H1 (cell line): ENCODE data around the gene VWA1. TPM values are rescaled to one million over a fixed set of nuclear protein-coding genes. Genes with fewer than 3 reads are reported as not detected.
A peak's percentile ranks its signal among the peaks of the same experiment; 100 is the strongest.
"Not testable (repeated sequence)": the region's sequence is repeated elsewhere in the genome, so short reads cannot be mapped to it uniquely, and the experiment has no call there.

Source experiments
- CTCF ChIA-PET: fragments of 300-600 bp; sonication (Branson Sonifier 250); formaldehyde crosslinking; loops from one replicate; lab custom pipeline; 2021; ENCODE audit not compliant: partially characterized antibody; lab: Charles Lee
- POLR2A ChIA-PET: fragments of 300-600 bp; sonication (Branson Sonifier 250); formaldehyde crosslinking; loops from one replicate; lab custom pipeline; 2021; ENCODE audit warnings: inconsistent platforms; ENCODE audit not compliant: partially characterized antibody; lab: Charles Lee
- DNase-seq, 2 experiments: peaks; one replicate each; pipeline versions ENCODE4 v3.0.0 to v3.0.0-alpha.2; 2010 to 2022; ENCODE audit warnings: low spot score in 2 of 2, low read depth in 1 of 2, mixed read lengths in 1 of 2
- FAIRE-seq: peaks from 2 replicates; lab custom pipeline; 2011; peaks lifted over from hg19 to GRCh38; lab: Jason Lieb, UNC
- H2AFZ ChIP-seq: 2 replicates; pipeline ENCODE4 v1.8.1; 2012; ENCODE audit warnings: low read length, inconsistent platforms
- H2AK5ac ChIP-seq: 2 replicates; pipeline ENCODE4 v1.6.1; 2013; ENCODE audit warnings: low read depth, low read length
- H2BK120ac ChIP-seq: replicated peaks from 2 replicates; pipeline ENCODE3; 2013; ENCODE audit warnings: low read depth, low read length, inconsistent platforms
- H2BK12ac ChIP-seq: 2 replicates; pipeline ENCODE4 v1.6.1; 2013; ENCODE audit warnings: low read depth, low read length
- H2BK15ac ChIP-seq: 2 replicates; pipeline ENCODE4 v1.6.1; 2013; ENCODE audit warnings: low read length
- H2BK20ac ChIP-seq: 2 replicates; pipeline ENCODE4 v1.6.1; 2013; ENCODE audit warnings: low read length
- H2BK5ac ChIP-seq: 2 replicates; pipeline ENCODE4 v1.6.1; 2013; ENCODE audit warnings: low read depth, low read length
- H3K14ac ChIP-seq: 2 replicates; pipeline ENCODE4 v1.6.1; 2013; ENCODE audit warnings: inconsistent platforms; ENCODE audit not compliant: insufficient read length
- H3K18ac ChIP-seq: 2 replicates; pipeline ENCODE4 v1.6.1; 2013; ENCODE audit warnings: low read length; ENCODE audit errors: extremely low read depth
- H3K23ac ChIP-seq: 2 replicates; pipeline ENCODE4 v1.6.1; 2013; ENCODE audit warnings: inconsistent platforms; ENCODE audit not compliant: insufficient read length
- H3K23me2 ChIP-seq: 2 replicates; pipeline ENCODE4 v1.6.1; 2013; ENCODE audit warnings: low read depth, low read length
- H3K27ac ChIP-seq: 2 replicates; pipeline ENCODE4 v1.6.1; 2011; ENCODE audit warnings: low read depth, low read length, inconsistent platforms
- H3K27me3 ChIP-seq, 4 experiments: replicated peaks in 1 of 4; 1 replicate in 1 of 4; 2 replicates in 3 of 4; pipeline versions ENCODE4 v1.6.1 to v1.8.1; 2011 to 2013; ENCODE audit warnings: low read length in 3 of 4, mild to moderate bottlenecking in 3 of 4, inconsistent platforms in 2 of 4, mixed read lengths in 2 of 4, moderate library complexity in 1 of 4; ENCODE audit not compliant: control insufficient read depth in 3 of 4, insufficient read depth in 3 of 4; ENCODE audit errors: extremely low read depth in 1 of 4
- H3K36me3 ChIP-seq, 4 experiments: 2 replicates each; pipeline versions ENCODE4 v1.6.1 to v1.8.1; 2011 to 2013; ENCODE audit warnings: mild to moderate bottlenecking in 4 of 4, low read length in 3 of 4, moderate library complexity in 2 of 4, control low read depth in 1 of 4, inconsistent platforms in 1 of 4; ENCODE audit not compliant: insufficient read depth in 4 of 4, control insufficient read depth in 2 of 4
- H3K4ac ChIP-seq: replicated peaks from 2 replicates; pipeline ENCODE3; 2013; ENCODE audit warnings: low read length, low read depth, mixed read lengths, inconsistent platforms; ENCODE audit not compliant: insufficient read length
- H3K4me1 ChIP-seq, 4 experiments: replicated peaks in 1 of 4; 1 replicate in 1 of 4; 2 replicates in 3 of 4; pipeline versions ENCODE4 v1.6.1 to v1.8.1; 2011 to 2013; ENCODE audit warnings: low read length in 3 of 4, inconsistent platforms in 2 of 4, mixed read lengths in 1 of 4; ENCODE audit not compliant: insufficient read depth in 4 of 4, control insufficient read depth in 3 of 4
- H3K4me2 ChIP-seq, 2 experiments: 2 replicates each; pipeline versions ENCODE4 v1.6.1 to v1.8.1; 2011 to 2013; ENCODE audit warnings: low read depth in 2 of 2, low read length in 2 of 2, control low read depth in 1 of 2, inconsistent platforms in 1 of 2, mild to moderate bottlenecking in 1 of 2; ENCODE audit not compliant: insufficient read depth in 1 of 2
- H3K4me3 ChIP-seq, 4 experiments: fragments of 200-600, 300-600 bp in 1 of 4; sonication (generic), shearing (Covaris generic), sonication (Bioruptor Twin) in 1 of 4; 2 replicates each; pipeline versions ENCODE4 v1.5.1 to v1.8.1; 2011 to 2016; ENCODE audit warnings: low read length in 4 of 4, low read depth in 3 of 4, control low read depth in 2 of 4, inconsistent platforms in 2 of 4, mild to moderate bottlenecking in 2 of 4, mixed read lengths in 1 of 4, moderate library complexity in 1 of 4; ENCODE audit not compliant: insufficient read depth in 2 of 4; ENCODE audit errors: extremely low read depth in 1 of 4
- H3K56ac ChIP-seq: replicated peaks from 2 replicates; pipeline ENCODE3; 2013; ENCODE audit warnings: low read depth, mild to moderate bottlenecking, mixed read lengths, low read length, inconsistent platforms; ENCODE audit not compliant: insufficient read length
- H3K79me1 ChIP-seq: 2 replicates; pipeline ENCODE4 v1.6.1; 2013; ENCODE audit warnings: low read depth, low read length, control low read depth
- H3K79me2 ChIP-seq, 2 experiments: 2 replicates each; pipeline versions ENCODE4 v1.6.1 to v1.8.1; 2012 to 2013; ENCODE audit warnings: low read length in 2 of 2, mild to moderate bottlenecking in 2 of 2, inconsistent platforms in 1 of 2; ENCODE audit not compliant: insufficient read depth in 2 of 2, control insufficient read depth in 1 of 2
- H3K9ac ChIP-seq, 4 experiments: replicated peaks in 1 of 4; 1 replicate in 1 of 4; 2 replicates in 3 of 4; pipeline versions ENCODE4 v1.6.1 to v1.8.1; 2011 to 2013; ENCODE audit warnings: low read depth in 3 of 4, low read length in 3 of 4, control low read depth in 2 of 4, mild to moderate bottlenecking in 2 of 4, moderate library complexity in 2 of 4, inconsistent platforms in 1 of 4; ENCODE audit errors: extremely low read depth in 1 of 4
- H3K9me3 ChIP-seq, 2 experiments: 2 replicates each; pipeline versions ENCODE4 v1.6.1 to v1.8.1; 2012 to 2013; ENCODE audit warnings: mild to moderate bottlenecking in 2 of 2, moderate library complexity in 2 of 2, control low read depth in 1 of 2, inconsistent platforms in 1 of 2, low read depth in 1 of 2, low read length in 1 of 2, mixed read lengths in 1 of 2; ENCODE audit not compliant: insufficient read depth in 2 of 2
- H4K20me1 ChIP-seq, 2 experiments: replicated peaks in 1 of 2; 2 replicates each; pipeline versions ENCODE3 to v1.8.1; 2011 to 2013; ENCODE audit warnings: inconsistent platforms in 2 of 2, low read length in 2 of 2, mild to moderate bottlenecking in 1 of 2; ENCODE audit not compliant: insufficient read depth in 2 of 2, control insufficient read depth in 1 of 2
- H4K5ac ChIP-seq: 2 replicates; pipeline ENCODE4 v1.6.1; 2013; ENCODE audit warnings: low read length, low read depth, mixed read lengths, inconsistent platforms; ENCODE audit not compliant: insufficient read length
- H4K8ac ChIP-seq: 2 replicates; pipeline ENCODE4 v1.8.0; 2013; ENCODE audit warnings: mild to moderate bottlenecking, moderate library complexity, low read length, inconsistent platforms; ENCODE audit not compliant: insufficient read depth; ENCODE audit errors: extremely low read depth
- H4K91ac ChIP-seq: replicated peaks from 2 replicates; pipeline ENCODE3; 2013; ENCODE audit warnings: low read length, mixed read lengths, inconsistent platforms; ENCODE audit not compliant: insufficient read length
- EGR1 ChIP-seq: IDR thresholded peaks from 2 replicates; pipeline ENCODE4 v1.6.1; 2011; ENCODE audit warnings: low read depth, low read length, borderline replicate concordance
- WGBS, 2 experiments: shearing (Covaris generic) in 1 of 2; methylation state at CpG; one replicate each; pipeline versions ENCODE4 v1.1.6 to v1.1.7; 2013 to 2015; ENCODE audit warnings: low lambda C conversion rate in 2 of 2, mixed read lengths in 2 of 2, inconsistent platforms in 1 of 2, low coverage in 1 of 2, missing lambda C conversion rate in 1 of 2; ENCODE audit not compliant: insufficient replicate concordance in 2 of 2, insufficient coverage in 1 of 2, insufficient read length in 1 of 2; ENCODE audit errors: extremely low coverage in 1 of 2, missing lambda C conversion rate in 1 of 2; 5-methylcytosine and 5-hydroxymethylcytosine counted together
- polyA plus RNA-seq, 7 experiments: library from polyadenylated mRNA; depleted of rRNA in 3 of 7; stranded (reverse) in 5 of 7; unstranded in 2 of 7; fragments of >200 nt in 5 of 7; fragments of 200-250 nt in 2 of 7; gene quantifications; 1 replicate in 5 of 7; 2 replicates in 1 of 7; 4 replicates in 1 of 7; pipeline versions ENCODE4 v1.2.1 to v1.2.3, GENCODE V29; 2011 to 2013; ENCODE audit warnings: missing spikeins in 2 of 7, mixed read lengths in 2 of 7
- total RNA-seq: library from RNA; stranded (reverse); fragmentation: NEBNext Ultra II Directional; extraction: Animal tissue kit (Norgen Biotek cat#: 25700); gene quantifications from 2 replicates; pipeline ENCODE4 v1.2.1, GENCODE V29; 2021

Gene VWA1
- total and polyA plus RNA-seq, 2 of the 8 experiments (the other 6 are each of a cell fraction or from before 2014, with no cell fraction given) = 16.0 to 36.6 TPM

GRCh38 chr1:1481811-1482210 lies 46.3 kb downstream of the VWA1 start:
- H3K56ac ChIP-seq, H2BK5ac ChIP-seq, H2BK12ac ChIP-seq, H3K79me1 ChIP-seq, H3K18ac ChIP-seq, H2BK20ac ChIP-seq, DNase-seq: not testable (repeated sequence)
- POLR2A ChIA-PET = interaction anchor here (1.2 kb wide), 1 partner anchor 96 kb away, joined by 3 read pairs; no protein-coding TSS in a partner anchor
- H4K20me1 ChIP-seq = peaks cover 0 to 12% of the 10 kb centered on the region in 2 experiments
- 0 out of 2 replicates have a peak, but pooled peaks have one; percentile 67 for TF ChIP-seq EGR1
- TF ChIP-seq, all 59 proteins: peak for 1; not testable (repeated sequence) for 58
- not testable (repeated sequence) for H2BK15ac ChIP-seq, H3K23me2 ChIP-seq, H2AFZ ChIP-seq, H2AK5ac ChIP-seq, H3K9ac ChIP-seq, H2BK120ac ChIP-seq, H4K5ac ChIP-seq, H3K4me3 ChIP-seq, H3K9me3 ChIP-seq, H3K27ac ChIP-seq, H3K4me2 ChIP-seq, H4K8ac ChIP-seq, H3K4ac ChIP-seq, H3K79me2 ChIP-seq, H3K27me3 ChIP-seq, H3K4me1 ChIP-seq, FAIRE-seq, H3K14ac ChIP-seq, H3K23ac ChIP-seq, H4K91ac ChIP-seq
- H3K36me3 ChIP-seq = peaks cover 13 to 57% (median 35%) of the 10 kb centered on the region in 4 experiments
- CTCF ChIA-PET = interaction anchor here (1.5 kb wide), 1 partner anchor 10 kb away, joined by 4 read pairs; no protein-coding TSS in a partner anchor
- 96% methylated on average over 14 of the region's 30 CpGs; no CpG with 5 or more reads in 1 of the 2 experiments for WGBS, 2 experiments
